Activated T-cell treated with anti-CD3 and anti-CD28 coated beads, Interleukin-2, amount 50 U/mL, for 72 hours (primary cell): ENCODE measurements around the gene CCL20. TPM values are rescaled to one million over a fixed set of nuclear protein-coding genes. Genes with fewer than 3 reads are reported as not detected.
"Not testable (repeated sequence)": the region's sequence is repeated elsewhere in the genome, so short reads cannot be mapped to it uniquely, and the experiment has no call there.

ENCODE experiments used
- ATAC-seq, 2 donors: fragments of 150-1000 bp; cut with Tn5 transposase; replicated peaks in 1 of 2; 2 replicates each; pipeline ENCODE4 v1.10.0; 2021; ENCODE audit warnings: moderate library complexity in 2 of 2, mild to moderate bottlenecking in 1 of 2
- DNase-seq, 2 donors: peaks; one replicate each; pipeline ENCODE4 v3.0.0; 2021 to 2022; ENCODE audit warnings: mixed read lengths in 1 of 2
- H3K27ac Mint-ChIP-seq: one replicate; pipeline ENCODE4 v1.8.0; 2022; ENCODE audit warnings: mild to moderate bottlenecking, moderate library complexity, mixed read lengths
- H3K27me3 Mint-ChIP-seq: one replicate; pipeline ENCODE4 v1.8.0; 2022; ENCODE audit warnings: low read depth, mixed read lengths
- H3K36me3 Mint-ChIP-seq, 2 donors: one replicate each; pipeline ENCODE4 v1.8.0; 2022; ENCODE audit warnings: mixed read lengths in 2 of 2, mild to moderate bottlenecking in 1 of 2; ENCODE audit not compliant: insufficient read depth in 2 of 2
- H3K4me1 Mint-ChIP-seq: one replicate; pipeline ENCODE4 v1.8.0; 2022; ENCODE audit warnings: low read depth, mixed read lengths
- H3K4me3 Mint-ChIP-seq, 2 donors: one replicate each; pipeline ENCODE4 v1.8.0; 2022; ENCODE audit warnings: mild to moderate bottlenecking in 2 of 2, mixed read lengths in 2 of 2, moderate library complexity in 2 of 2
- H3K9me3 Mint-ChIP-seq, 2 donors: one replicate each; pipeline ENCODE4 v1.8.0; 2022; ENCODE audit warnings: mixed read lengths in 2 of 2
- total RNA-seq, 2 donors: library from RNA; stranded (reverse); gene quantifications; one replicate each; pipeline ENCODE4 v1.2.3, GENCODE V29; 2022

The CCL20 gene
- total RNA-seq, 2 donors from 2014 or later = 1.4 to 21.9 TPM

GRCh38 chr2:227826019-227826521 lies 12.4 kb downstream of the CCL20 start:
- ATAC-seq = peak in 1 of 2 donors; percentile 81
- peaks cover 3 to 5% of the 10 kb centered on the region in 2 donors for H3K9me3 Mint-ChIP-seq
- H3K36me3 Mint-ChIP-seq = peaks cover 0 to 3% of the 10 kb centered on the region in 2 donors
- peak overlapping the region; percentile 14 to 55 for H3K4me3 Mint-ChIP-seq
- H3K27me3 Mint-ChIP-seq = peaks cover 26% of the 10 kb centered on the region
- peak in 1 of 2 donors; percentile 20 for DNase-seq
- no peaks in the 10 kb centered on the region for H3K4me1 Mint-ChIP-seq
- H3K27ac Mint-ChIP-seq = peak overlapping the region; percentile 5

DNA sequence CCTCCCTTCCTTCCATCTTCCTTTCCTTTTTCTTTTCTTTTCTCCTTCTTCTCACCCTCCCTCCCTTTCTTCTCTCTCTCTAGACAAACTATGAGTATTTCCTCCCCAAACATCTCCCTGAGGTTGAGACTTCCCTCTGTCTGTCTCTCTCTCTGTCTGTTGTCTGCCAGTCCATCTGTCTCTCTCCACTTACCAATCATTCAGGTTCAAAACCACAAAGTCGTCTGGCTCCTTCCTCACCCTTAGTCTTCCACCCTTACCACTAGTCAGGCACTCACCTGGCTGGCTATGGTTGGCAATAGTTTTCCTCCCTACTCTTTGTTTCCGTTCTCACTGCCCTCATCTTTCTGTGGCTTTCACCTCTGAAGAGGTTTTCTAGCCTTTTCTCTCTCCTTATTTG lies 12.9 kb downstream of the CCL20 start:
- H3K9me3 Mint-ChIP-seq = peaks cover 0 to 5% of the 10 kb centered on the region in 2 donors
- peak overlapping the region; percentile 36 for H3K27ac Mint-ChIP-seq
- no peak for DNase-seq
- peak overlapping the region in 1 of 2 donors; percentile 45 for H3K4me3 Mint-ChIP-seq
- peaks cover 21% of the 10 kb centered on the region for H3K27me3 Mint-ChIP-seq
- no peaks in the 10 kb centered on the region for H3K4me1 Mint-ChIP-seq
- ATAC-seq = peak in 1 of 2 donors; percentile 48
- H3K36me3 Mint-ChIP-seq = no peaks in the 10 kb centered on the region

DNA sequence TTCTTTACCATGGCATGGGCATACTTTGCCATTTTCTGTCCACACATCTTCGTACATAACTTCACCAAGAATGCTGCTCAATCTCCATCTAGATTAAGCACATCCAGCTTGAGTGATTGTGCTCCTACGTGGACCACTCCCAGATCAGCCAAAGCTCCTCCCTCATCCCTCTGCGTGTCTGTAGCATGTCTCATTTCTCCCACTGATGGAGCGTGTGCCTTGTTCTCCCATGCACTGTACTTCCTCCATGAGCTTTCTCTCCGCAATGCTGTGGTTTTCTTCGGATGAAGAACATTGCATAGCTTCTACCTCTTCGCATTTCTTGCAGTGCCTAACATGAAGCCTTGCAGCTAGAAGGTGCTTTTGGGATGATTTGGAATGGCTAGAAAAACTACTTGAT lies 13.5 kb downstream of the CCL20 start:
- DNase-seq (no peak), ATAC-seq (no peak)
- H3K27me3 Mint-ChIP-seq = peaks cover 19% of the 10 kb centered on the region
- H3K27ac Mint-ChIP-seq = no peak overlapping the region
- no peaks in the 10 kb centered on the region for H3K4me1 Mint-ChIP-seq
- no peaks in the 10 kb centered on the region for H3K36me3 Mint-ChIP-seq
- H3K9me3 Mint-ChIP-seq = peaks cover 0 to 5% of the 10 kb centered on the region in 2 donors
- H3K4me3 Mint-ChIP-seq = no peak overlapping the region

DNA sequence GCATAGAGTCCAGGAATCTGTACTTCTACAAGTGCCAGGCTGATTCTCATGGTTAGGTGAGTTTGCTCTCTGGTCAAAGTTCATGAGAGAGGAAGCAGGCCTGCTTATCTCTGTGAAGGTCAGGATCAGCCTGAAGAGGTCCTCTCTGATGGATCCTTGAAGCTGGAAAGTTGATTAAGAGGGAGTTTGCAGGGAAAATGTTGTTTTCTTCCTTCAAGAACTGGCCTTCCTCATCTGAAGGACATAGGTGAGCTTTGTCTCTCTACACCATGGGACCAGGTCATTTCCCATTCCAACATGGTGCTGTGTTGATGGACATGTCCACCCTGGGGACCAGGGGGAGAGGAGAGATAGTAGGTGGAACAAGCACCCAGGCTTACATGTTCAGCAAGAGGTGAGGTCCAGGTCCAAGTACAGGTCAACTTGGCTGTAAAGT lies 14.9 kb downstream of the CCL20 start:
- Mint-ChIP-seq H3K4me3 (no peak overlapping the region), H3K27ac (no peak overlapping the region), H3K9me3 (no peaks in the 10 kb centered on the region), H3K27me3 (peaks cover 12% of the 10 kb centered on the region), H3K36me3 (no peaks in the 10 kb centered on the region), H3K4me1 (no peaks in the 10 kb centered on the region)
- DNase-seq = no peak
- no peak for ATAC-seq

GRCh38 chr2:227829337-227829736 lies 15.7 kb downstream of the CCL20 start:
- DNase-seq = no peak
- Mint-ChIP-seq H3K27ac (no peak overlapping the region), H3K9me3 (no peaks in the 10 kb centered on the region), H3K4me1 (no peaks in the 10 kb centered on the region), H3K4me3 (no peak overlapping the region), H3K27me3 (peaks cover 12% of the 10 kb centered on the region), H3K36me3 (no peaks in the 10 kb centered on the region)
- ATAC-seq = no peak

DNA sequence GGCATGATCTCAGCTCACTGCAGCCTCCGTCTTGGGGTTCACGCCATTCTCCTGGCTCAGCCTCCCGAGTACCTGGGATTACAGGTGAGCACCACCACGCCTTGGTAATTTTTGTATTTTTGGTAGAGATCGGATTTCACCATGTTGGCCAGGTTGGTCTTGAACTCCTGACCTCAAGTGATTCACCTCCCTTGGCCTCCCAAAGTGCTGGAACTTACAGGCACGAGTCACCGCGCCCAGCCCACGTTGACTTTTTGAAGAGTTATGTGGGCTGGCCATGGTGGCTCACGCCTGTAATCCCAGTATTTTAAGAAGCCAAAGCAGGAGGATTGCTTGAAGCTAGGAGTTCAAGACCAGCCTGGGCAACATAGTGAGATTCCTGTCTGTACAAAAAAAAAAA lies 20.8 kb downstream of the CCL20 start:
- H3K27me3 Mint-ChIP-seq = peaks cover 12% of the 10 kb centered on the region

DNA sequence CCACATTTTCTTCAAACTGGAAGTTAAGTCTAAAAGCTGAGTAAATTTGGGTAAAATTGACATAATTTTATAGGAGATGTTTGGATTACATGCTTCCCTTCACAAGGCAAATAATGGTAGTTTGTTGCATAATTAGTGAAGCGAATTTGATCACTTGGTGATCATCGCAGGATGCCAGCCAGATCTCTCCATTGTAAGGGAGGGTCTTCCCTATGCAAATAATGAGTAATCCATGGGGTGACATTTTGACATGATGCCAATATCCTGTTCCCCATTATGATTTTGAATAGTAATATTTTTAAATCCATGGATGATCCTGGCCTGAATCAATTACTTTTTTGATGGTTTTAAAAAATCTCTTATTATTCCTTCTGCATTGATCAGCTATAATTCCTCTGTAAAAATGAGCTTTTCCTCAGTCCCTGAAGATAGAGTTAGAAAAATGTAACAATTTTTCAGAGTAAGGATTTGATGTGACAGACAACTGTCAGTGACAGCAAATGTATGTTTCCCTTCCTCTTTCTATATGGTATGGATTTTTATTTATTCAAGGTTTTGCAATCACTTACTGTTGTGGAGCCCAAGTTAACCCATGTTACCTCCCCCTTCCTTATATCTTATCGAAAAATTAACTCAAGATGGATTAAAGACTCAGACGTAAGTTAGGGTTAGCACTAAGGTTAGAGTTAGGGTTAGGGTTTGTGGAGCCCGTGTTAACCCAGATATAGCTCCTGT lies 21.4 kb downstream of the CCL20 start:
- Mint-ChIP-seq H3K36me3 (no peaks in the 10 kb centered on the region), H3K4me3 (no peak overlapping the region), H3K4me1 (no peaks in the 10 kb centered on the region), H3K9me3 (peaks cover 0 to 7% of the 10 kb centered on the region in 2 donors), H3K27ac (no peak overlapping the region), H3K27me3 (peaks cover 12% of the 10 kb centered on the region)
- DNase-seq (no peak), ATAC-seq (no peak)

More for the DNA sequence above, 20.8 kb downstream of the CCL20 start:
- DNase-seq (no peak), ATAC-seq (no peak)
- Mint-ChIP-seq H3K27ac (no peak overlapping the region), H3K4me1 (no peaks in the 10 kb centered on the region), H3K9me3 (peaks cover 0 to 7% of the 10 kb centered on the region in 2 donors), H3K4me3 (no peak overlapping the region), H3K36me3 (no peaks in the 10 kb centered on the region)

- not testable (repeated sequence) for H3K4me1 Mint-ChIP-seq, H3K4me3 Mint-ChIP-seq, H3K9me3 Mint-ChIP-seq, ATAC-seq, DNase-seq, H3K36me3 Mint-ChIP-seq, H3K27ac Mint-ChIP-seq
- H3K27me3 Mint-ChIP-seq = peaks cover 17% of the 10 kb centered on the region
Observed at GRCh38 chr2:227839339-227840129, 25.9 kb downstream of the CCL20 start.

DNA sequence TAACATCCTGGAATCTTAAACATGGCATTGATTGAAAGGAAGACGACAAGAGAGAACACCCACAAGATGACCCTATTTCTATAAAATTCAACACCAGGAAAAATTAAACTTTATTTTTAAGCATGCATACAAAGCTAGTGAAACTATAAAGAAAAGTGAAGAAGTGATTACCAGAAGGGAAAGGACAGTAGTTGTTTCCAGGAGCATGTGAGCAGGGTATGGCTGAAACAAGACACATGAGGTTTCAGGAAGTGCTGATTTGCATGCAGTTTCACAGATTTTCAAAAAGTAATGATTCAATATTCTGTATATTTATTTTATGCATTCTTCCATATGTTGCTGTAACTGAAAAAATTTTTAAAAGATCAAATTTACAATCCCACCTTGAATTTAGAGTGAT lies 33.2 kb downstream of the CCL20 start:
- no peaks in the 10 kb centered on the region for H3K4me1 Mint-ChIP-seq
- peaks cover 7% of the 10 kb centered on the region for H3K27me3 Mint-ChIP-seq
- H3K9me3 Mint-ChIP-seq = peaks cover 1 to 3% of the 10 kb centered on the region in 2 donors
- H3K4me3 Mint-ChIP-seq = peak overlapping the region in 1 of 2 donors; percentile 79
- DNase-seq = no peak
- H3K27ac Mint-ChIP-seq = peak overlapping the region; percentile 87
- no peak for ATAC-seq
- H3K36me3 Mint-ChIP-seq = no peaks in the 10 kb centered on the region

- ATAC-seq = no peak
- peak overlapping the region; percentile 98 for H3K27ac Mint-ChIP-seq
- H3K4me3 Mint-ChIP-seq = peak overlapping the region; percentile 2 to 78
Observed at GRCh38 chr2:227848146-227848545, 34.5 kb downstream of the CCL20 start.

GRCh38 chr2:227848586-227848985 lies 34.9 kb downstream of the CCL20 start:
- H3K4me3 Mint-ChIP-seq = peak overlapping the region in 1 of 2 donors; percentile 78
- peaks cover 1 to 3% of the 10 kb centered on the region in 2 donors for H3K9me3 Mint-ChIP-seq
- peak in 1 of 2 donors; percentile 10 for DNase-seq
- no peaks in the 10 kb centered on the region for H3K36me3 Mint-ChIP-seq
- peak overlapping the region; percentile 98 for H3K27ac Mint-ChIP-seq
- ATAC-seq = peak in 1 of 2 donors; percentile 93
- peaks cover 7% of the 10 kb centered on the region for H3K27me3 Mint-ChIP-seq
- H3K4me1 Mint-ChIP-seq = no peaks in the 10 kb centered on the region

More at GRCh38 chr2:227848146-227848545, 34.5 kb downstream of the CCL20 start:
- DNase-seq = no peak
- no peaks in the 10 kb centered on the region for H3K4me1 Mint-ChIP-seq
- peaks cover 1 to 3% of the 10 kb centered on the region in 2 donors for H3K9me3 Mint-ChIP-seq
- H3K36me3 Mint-ChIP-seq = no peaks in the 10 kb centered on the region
- peaks cover 7% of the 10 kb centered on the region for H3K27me3 Mint-ChIP-seq

DNA sequence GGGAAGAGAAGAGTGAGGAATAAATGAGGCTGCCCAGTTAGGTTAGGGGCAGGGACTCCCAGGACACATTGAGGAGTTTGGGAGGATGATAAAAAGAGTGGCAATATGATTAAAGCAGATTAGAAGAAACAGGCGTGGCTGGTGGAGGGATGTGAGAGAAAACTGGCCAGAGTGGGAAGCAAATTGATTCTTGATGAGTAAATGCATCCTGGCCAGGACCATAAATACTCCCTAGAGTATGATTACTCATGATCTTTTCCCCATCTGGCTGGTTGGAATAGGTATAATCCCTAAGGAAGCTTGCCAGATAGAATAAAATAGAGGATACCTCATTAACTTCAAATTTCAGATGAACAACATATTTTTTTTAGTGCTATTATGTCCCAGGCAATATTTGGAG lies 36.3 kb downstream of the CCL20 start:
- peak overlapping the region in 1 of 2 donors; percentile 62 for H3K4me3 Mint-ChIP-seq
- H3K27ac Mint-ChIP-seq = peak overlapping the region; percentile 76
- peaks cover 7% of the 10 kb centered on the region for H3K27me3 Mint-ChIP-seq

GRCh38 chr2:227853204-227853629 lies 39.6 kb downstream of the CCL20 start:
- DNase-seq (no peak), ATAC-seq (no peak)
- no peak overlapping the region for H3K4me3 Mint-ChIP-seq
- H3K36me3 Mint-ChIP-seq = no peaks in the 10 kb centered on the region
- H3K27ac Mint-ChIP-seq = no peak overlapping the region
- no peaks in the 10 kb centered on the region for H3K4me1 Mint-ChIP-seq
- H3K9me3 Mint-ChIP-seq = peaks cover 0 to 3% of the 10 kb centered on the region in 2 donors
- H3K27me3 Mint-ChIP-seq = peaks cover 7% of the 10 kb centered on the region

More for the DNA sequence above, 36.3 kb downstream of the CCL20 start:
- H3K36me3 Mint-ChIP-seq = no peaks in the 10 kb centered on the region
- H3K9me3 Mint-ChIP-seq = peaks cover 0 to 3% of the 10 kb centered on the region in 2 donors
- no peaks in the 10 kb centered on the region for H3K4me1 Mint-ChIP-seq
- no peak for DNase-seq
- ATAC-seq = no peak
